Measurements from ENCODE around the gene ARAP1. TPM values are rescaled to one million over a fixed set of nuclear protein-coding genes. Genes with fewer than 3 reads are reported as not detected.

The ARAP1 gene
- total RNA-seq, 2 experiments from 2014 or later, result 77.7 to 91.5 TPM

GRCh38 chr11:72673943-72674828, 78.0 kb downstream of the ARAP1 start, which contains the start of gene PDE2A:
TSS of gene PDE2A (minus strand) at chr11:72674422. CDS start at chr11:72674207, 215 bp downstream.
- POLR2A ChIA-PET, result interaction anchor here (0.9 kb wide), 1 partner anchor 28 kb away, joined by 3 read pairs; no protein-coding TSS in a partner anchor
- intact Hi-C loops (cut with micrococcal nuclease), result no loop called here
- H3K9me3 Mint-ChIP-seq, result no peaks in the 10 kb centered on the region
- no peaks in the 10 kb centered on the region for H3K36me3 Mint-ChIP-seq (ENCODE audit: low read depth)
- DNase-seq, result no peak
- peaks cover 65% of the 10 kb centered on the region for H3K27me3 Mint-ChIP-seq
- TF ChIP-seq CTCF (IDR thresholded peaks at IDR 0.05), result no peak
- peaks cover 7% of the 10 kb centered on the region for H3K4me1 Mint-ChIP-seq (ENCODE audit: low read depth)
- CTCF ChIA-PET, result interaction anchor here (2.3 kb wide), 1 partner anchor 11 kb away, joined by 25 read pairs; no protein-coding TSS in a partner anchor
- no peak for ATAC-seq
- no peak within 1 kb of the TSS for H3K4me3 Mint-ChIP-seq
- H3K27ac Mint-ChIP-seq, result no peak within 1 kb of the TSS

- CTCF ChIA-PET, result no interaction called here
- H3K36me3 Mint-ChIP-seq (ENCODE audit: low read depth), result no peaks in the 10 kb centered on the region
- H3K27me3 Mint-ChIP-seq, result peaks cover 70% of the 10 kb centered on the region
- H3K4me3 Mint-ChIP-seq, result no peak overlapping the region
- intact Hi-C loops (cut with micrococcal nuclease), result no loop called here
- no peak for ATAC-seq
- no peak for DNase-seq
- no peaks in the 10 kb centered on the region for H3K9me3 Mint-ChIP-seq
- H3K4me1 Mint-ChIP-seq (ENCODE audit: low read depth), result peaks cover 15% of the 10 kb centered on the region
- POLR2A ChIA-PET, result interaction anchor here (0.6 kb wide), 2 partner anchors 15 to 162 kb away, joined by 3 to 4 read pairs; no protein-coding TSS in a partner anchor
- H3K27ac Mint-ChIP-seq, result no peak overlapping the region
- no peak for TF ChIP-seq CTCF (IDR thresholded peaks at IDR 0.05)
Measured at GRCh38 chr11:72673284-72673942, 78.8 kb downstream of the ARAP1 start.

GRCh38 chr11:72672597-72673238, 79.5 kb downstream of the ARAP1 start:
- intact Hi-C loops (cut with micrococcal nuclease), result no loop called here
- POLR2A ChIA-PET, result interaction anchor here (0.6 to 2.1 kb wide), 3 partner anchors 9 to 163 kb away, joined by 4 to 10 read pairs (median 4); no protein-coding TSS in a partner anchor

More at GRCh38 chr11:72672597-72673238, 79.5 kb downstream of the ARAP1 start:
- Mint-ChIP-seq H3K9me3 (no peaks in the 10 kb centered on the region), H3K36me3 (ENCODE audit: low read depth) (no peaks in the 10 kb centered on the region), H3K4me3 (no peak overlapping the region), H3K27ac (no peak overlapping the region), H3K4me1 (ENCODE audit: low read depth) (peaks cover 16% of the 10 kb centered on the region), H3K27me3 (peaks cover 64% of the 10 kb centered on the region)
- ATAC-seq, result no peak
- CTCF ChIA-PET, result interaction anchor here (2.5 kb wide), 1 partner anchor 11 kb away, joined by 9 read pairs; no protein-coding TSS in a partner anchor
- DNase-seq, result no peak
- TF ChIP-seq CTCF (IDR thresholded peaks at IDR 0.05), result no peak

Measured in activated CD8-positive, alpha-beta T cell treated with anti-CD3 and anti-CD28 coated beads for 36 hours (primary cell).